GM19035 (cell line): ENCODE results near the gene B3GAT3.
"Not testable (repeated sequence)": the region's sequence is repeated elsewhere in the genome, so short reads cannot be mapped to it uniquely, and the experiment has no call there.

Source experiments
- ATAC-seq: cut with Tn5 transposase; IDR thresholded peaks from one replicate; pipeline ENCODE4 v1.9.1; 2021; ENCODE audit not compliant: unreplicated experiment

Gene B3GAT3

GRCh38 chr11:62580959-62581715, 40.6 kb downstream of the B3GAT3 start:
- ATAC-seq, result no peak

GRCh38 chr11:62579252-62579651, 42.5 kb downstream of the B3GAT3 start:
- no peak for ATAC-seq

GRCh38 chr11:62578541-62578940, 43.2 kb downstream of the B3GAT3 start:
- no peak for ATAC-seq

- ATAC-seq, result no peak
These were observed 44.6 kb downstream of the B3GAT3 start for GRCh38 chr11:62577046-62577714.

DNA sequence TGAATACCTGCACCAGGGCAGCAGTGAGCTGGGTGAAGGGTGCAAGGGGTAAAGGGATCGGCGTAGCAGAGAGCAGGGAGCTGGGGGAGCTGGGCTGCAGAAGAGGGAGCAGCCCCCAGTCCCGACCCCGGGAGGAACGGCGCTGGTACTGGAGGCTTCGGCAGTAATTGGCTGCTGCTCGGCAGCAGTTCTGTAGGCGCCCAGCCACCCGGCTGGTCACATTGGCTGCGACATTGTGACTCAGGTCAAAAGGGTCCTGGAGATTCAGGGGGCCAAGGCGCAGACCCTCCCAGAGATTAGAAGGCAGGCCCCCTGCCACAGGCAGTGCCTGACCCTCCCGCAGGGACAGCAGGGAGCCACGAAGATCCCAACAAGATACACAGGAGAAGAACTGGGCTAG, 45.9 kb downstream of the B3GAT3 start:
- no peak for ATAC-seq

DNA sequence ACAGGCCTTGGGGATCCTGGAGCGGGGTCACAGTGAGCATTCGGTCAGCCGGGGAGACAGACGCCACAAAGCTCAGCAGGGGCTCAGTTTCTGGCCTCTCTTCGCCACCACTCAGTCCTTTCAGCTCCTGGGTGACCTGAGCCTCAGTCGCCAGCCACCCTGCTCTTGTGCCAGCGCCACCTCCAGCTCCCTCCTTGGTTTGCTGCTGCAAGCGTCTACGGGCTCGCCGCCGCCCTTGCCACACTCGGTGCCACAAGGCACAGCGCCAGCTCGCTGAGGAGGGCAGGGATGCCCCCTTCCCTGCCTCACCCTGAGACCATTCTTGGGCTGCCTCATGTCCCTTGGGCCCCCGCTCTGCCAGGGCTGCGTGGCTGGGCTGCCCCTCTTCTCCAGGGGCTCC, 46.6 kb downstream of the B3GAT3 start:
- no peak for ATAC-seq

- peak; percentile 16 for ATAC-seq
These were observed 47.3 kb downstream of the B3GAT3 start for GRCh38 chr11:62574363-62575071.

- peak; percentile 93 for ATAC-seq
These were observed 48.0 kb downstream of the B3GAT3 start, which contains the start of gene EEF1G for GRCh38 chr11:62573592-62574362. EEF1G (minus strand) TSS chr11:62573891; CDS start chr11:62573842, 49 bp downstream.

DNA sequence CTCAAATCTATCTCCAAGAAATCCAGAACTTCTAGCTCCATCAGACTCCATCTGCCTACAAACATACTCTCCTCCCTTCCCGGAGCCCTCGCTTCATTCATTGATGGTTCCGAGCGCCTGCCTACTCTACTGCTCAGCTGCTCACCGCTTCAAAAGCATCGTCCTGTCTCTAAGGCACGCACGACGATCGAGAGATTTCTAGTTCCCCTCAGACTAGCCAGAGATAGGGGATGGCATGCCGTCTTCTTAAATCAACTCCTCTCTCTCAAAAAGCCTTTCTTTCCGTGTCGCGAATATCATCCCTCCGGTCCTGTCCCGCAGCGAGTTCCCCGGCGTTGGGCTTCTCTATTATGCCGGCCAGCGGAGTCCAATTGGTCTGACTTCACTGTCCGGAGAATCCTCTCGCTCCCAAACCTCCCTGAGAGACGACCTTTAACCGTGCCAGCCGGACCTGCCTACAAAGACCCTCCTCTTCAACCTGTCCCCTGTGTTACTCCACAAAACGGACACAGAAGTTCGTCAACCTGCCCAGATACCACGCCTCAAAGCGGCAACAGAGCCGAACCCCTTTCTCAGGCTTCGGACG, 48.7 kb downstream of the B3GAT3 start:
- peak; percentile 1 for ATAC-seq

DNA sequence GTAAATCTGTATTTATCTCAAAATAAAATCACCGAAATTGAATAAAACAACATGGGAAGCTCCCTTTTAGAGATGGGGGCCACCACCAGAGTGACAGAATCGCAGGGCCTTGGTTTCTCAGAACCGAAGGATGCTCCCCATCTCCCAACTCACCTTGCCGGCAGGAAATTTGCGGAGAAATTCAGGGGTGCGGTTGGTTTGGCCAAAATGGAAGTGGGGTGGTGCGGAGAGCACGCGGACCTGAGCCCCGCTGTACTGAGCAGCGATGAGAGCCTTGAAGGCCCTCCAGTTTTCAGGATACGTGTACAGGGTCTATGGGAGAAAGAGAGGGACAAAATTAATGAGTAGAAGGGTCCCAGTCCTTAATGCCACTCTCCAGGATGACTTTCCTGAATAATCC, 49.4 kb downstream of the B3GAT3 start:
- ATAC-seq, result no peak

GRCh38 chr11:62571493-62571892, 50.3 kb downstream of the B3GAT3 start:
- ATAC-seq, result not testable (repeated sequence)

- ATAC-seq, result not testable (repeated sequence)
These were observed 50.9 kb downstream of the B3GAT3 start for GRCh38 chr11:62570903-62571302.

DNA sequence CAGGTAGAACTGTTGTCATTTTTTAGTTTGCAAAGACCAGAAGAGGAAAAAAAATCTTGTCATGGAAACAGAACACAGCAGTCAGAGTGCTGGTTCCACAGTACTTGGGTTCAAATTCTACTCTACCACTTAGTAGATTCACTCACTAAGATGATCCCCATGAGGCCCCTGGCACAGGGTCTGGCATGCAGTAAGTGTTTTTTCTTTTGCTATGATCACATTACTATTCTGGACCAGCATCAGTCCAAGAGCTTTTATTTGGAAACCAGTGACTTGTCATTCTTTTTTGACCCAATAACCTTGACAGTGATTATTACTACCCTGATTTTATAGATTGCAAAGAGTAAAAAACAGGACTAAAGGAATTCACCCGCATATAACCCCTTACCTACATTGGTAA, 52.2 kb downstream of the B3GAT3 start:
- no peak for ATAC-seq

DNA sequence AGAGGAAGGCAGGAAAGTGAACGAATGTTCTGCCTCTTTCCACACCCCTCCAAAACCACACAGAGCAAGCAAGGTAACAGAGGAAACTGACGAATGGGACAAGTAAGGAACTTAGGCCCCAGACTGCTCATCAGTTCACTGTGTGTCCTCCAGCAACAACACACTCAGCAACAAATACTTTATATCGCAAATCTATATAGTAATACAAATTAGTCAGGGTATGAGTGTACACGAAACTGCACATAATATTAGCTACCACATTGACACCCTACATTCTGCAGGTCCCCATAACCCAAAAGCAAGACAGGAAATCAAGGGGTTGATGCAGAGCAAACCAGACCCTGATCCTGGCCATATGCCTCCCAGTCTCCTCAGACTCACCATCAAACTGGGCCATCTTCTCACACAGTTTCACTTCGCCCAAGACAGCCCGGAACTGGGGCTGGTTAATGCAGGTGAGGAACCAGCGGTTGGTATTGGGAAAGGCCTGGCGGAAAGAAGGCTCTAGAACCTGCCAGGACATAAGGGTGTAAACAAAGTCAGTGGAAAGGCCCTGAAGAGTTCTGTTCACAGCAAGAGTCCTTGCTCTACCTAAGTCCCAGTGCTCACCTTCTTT, 54.7 kb downstream of the B3GAT3 start:
- ATAC-seq, result no peak

GRCh38 chr11:62566247-62566646, 55.5 kb downstream of the B3GAT3 start:
- ATAC-seq, result no peak
